Measurements from ENCODE around the gene ANO4.
"Not testable (repeated sequence)": the region's sequence is repeated elsewhere in the genome, so short reads cannot be mapped to it uniquely, and the experiment has no call there.

ANO4 gene

GRCh38 chr12:101042211-101042610, 247.6 kb downstream of the ANO4 start:
- no peak for DNase-seq (ENCODE audit: low read depth in 3 of 3)

DNA sequence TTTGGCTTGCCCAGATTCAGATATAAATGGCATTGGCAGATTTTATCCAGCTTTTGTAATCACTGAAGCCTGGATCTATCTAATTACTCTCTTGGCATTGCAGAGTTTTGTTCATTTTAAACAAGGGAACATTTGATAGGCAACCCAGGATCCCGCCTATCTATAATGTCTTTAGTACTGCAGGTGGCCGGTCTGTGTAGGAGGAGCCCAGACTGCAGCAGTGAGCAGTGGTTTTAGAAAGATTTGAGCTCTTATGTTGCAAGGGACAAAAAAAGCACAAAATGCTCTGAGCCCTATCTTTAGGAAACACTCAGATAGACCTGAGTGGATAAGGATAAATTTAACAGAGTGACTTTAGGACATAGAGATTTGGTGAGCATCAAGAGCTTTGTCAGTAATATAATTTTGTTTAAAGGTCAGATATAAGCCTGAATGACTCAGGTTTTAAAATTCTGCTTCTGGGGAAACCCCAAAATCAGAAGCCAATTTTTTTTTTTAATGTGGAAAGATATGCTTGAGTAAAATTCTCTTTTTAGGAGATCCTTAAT, 250.0 kb downstream of the ANO4 start:
- DNase-seq (ENCODE audit: low read depth in 3 of 3), result no peak

DNA sequence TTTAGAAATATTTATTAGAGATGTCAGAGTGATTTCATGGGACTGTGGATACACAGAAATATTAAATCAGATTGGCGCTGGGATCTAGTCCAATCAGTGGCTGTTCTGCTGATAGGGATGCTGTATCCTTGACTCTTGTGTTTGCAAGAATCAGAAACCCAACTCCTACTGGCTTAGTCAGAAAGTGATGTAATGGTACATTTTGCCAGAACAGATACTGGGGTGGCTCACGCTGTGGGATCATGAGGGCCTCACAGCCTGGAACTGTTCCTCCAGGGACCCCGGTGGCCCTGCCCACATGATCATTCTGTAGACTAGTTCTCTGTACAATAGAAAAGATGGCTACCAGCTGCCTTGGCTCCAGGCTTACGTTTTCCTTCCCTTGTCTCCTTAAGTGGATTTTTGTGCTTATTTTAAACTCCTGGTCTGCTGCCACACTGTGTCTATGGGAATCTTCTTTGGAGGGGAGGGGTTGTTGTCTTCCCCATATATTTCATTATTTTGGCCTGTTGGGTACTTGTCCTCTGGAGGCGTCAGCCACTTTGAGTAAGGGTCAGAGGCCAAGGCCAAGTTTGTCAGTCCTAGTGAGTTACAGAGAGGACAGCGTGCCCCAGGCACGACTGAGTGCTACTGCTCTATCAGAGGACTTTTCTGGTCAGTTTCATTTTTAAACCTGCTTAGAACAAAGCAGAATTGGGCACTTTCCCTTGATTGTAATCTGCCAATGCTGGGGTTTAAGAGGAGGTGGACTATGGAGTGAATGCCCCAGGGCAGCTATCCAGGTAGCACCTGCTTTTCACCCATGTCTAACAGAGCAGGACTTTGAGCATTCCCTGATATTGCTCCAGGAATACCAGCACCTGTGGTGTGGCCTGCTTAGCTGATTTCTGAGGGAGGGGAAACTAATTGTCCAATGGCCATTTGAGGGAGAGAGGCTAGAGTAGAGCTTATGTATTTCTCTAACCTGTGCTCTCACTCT, 251.2 kb downstream of the ANO4 start:
- DNase-seq (ENCODE audit: low read depth in 3 of 3), result no peak

GRCh38 chr12:101047652-101048051, 253.1 kb downstream of the ANO4 start:
- DNase-seq (ENCODE audit: low read depth in 3 of 3), result no peak

DNA sequence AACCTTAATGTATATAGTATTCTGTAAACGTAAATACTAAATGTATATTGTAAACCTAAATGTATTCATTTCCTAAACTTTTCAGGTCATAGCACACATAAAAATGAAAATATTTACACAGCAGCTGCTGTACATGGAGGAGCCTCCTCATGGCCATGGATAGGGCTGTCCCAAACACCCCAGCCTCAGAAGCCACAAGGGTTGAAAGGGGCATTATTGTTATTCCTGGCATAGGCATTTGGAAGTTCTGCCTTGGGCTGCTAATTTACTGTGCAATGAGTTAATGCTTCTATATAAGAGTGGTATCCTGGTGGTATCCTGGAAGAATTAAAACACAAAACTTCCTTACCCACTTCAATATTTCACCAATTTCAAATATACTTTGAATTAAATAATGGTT, 256.1 kb downstream of the ANO4 start:
- no peak for DNase-seq (ENCODE audit: low read depth in 3 of 3)

GRCh38 chr12:101051151-101051550, 256.6 kb downstream of the ANO4 start:
- DNase-seq (ENCODE audit: low read depth in 3 of 3), result no peak

- DNase-seq (ENCODE audit: low read depth in 3 of 3), result no peak
Measured at GRCh38 chr12:101051901-101052550, 257.4 kb downstream of the ANO4 start.

- DNase-seq (ENCODE audit: low read depth in 3 of 3), result no peak
Measured at GRCh38 chr12:101053203-101053602, 258.6 kb downstream of the ANO4 start.

DNA sequence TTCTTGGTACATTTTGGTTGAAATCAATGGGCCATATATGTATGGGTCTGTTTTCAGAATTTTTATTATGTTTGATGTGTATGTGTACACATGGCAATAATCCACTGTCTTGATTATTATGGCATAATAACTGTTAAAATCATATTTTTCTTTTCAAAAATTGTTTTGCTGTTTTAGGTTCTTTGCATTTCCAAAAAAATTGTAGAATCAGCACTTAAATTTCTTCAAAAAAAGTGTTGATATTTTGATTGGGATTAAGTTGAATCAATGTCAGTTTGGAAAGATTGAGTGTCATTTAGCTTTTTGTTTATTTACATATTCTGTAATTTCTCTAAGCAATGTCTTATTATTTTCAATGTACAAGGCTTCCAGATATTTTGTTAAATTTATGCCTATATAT, 261.4 kb downstream of the ANO4 start:
- no peak for DNase-seq (ENCODE audit: low read depth in 3 of 3)

DNA sequence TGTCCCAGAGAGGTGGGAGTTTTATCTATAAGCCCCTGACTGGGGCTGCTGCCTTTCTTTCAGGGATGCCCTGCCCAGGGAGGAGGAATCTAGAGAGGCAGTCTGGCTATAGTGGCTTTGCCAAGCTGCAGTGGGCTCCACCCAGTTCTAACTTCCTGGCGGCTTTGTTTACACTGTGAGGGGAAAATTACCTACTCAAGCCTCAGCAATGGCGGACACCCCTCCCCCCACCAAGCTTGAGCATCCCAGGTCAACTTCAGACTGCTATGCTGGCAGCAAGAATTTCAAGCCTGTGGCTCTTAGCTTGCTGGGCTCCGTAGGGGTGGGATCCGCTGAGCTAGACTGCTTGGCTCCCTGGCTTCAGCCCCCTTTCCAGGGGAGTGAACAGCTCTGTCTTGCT, 267.9 kb downstream of the ANO4 start:
- DNase-seq (ENCODE audit: low read depth in 3 of 3), result not testable (repeated sequence)

DNA sequence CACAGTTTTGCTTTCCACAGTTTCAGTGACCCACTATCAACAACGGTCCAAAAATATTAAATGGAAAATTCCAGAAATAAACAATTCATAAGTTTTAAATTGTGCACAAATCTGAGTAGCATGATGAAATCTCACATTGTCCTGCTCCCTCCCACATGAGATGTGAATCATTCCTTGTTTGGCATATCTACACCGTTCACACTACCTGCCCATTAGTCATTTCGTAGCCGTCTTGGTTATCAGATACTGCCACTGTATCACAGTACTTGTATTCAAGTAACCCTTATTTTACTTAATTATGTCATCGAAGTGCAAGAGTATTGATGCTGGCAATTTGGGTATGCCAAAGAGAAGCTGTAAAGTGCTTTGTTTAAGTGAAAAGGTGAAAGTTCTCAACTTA, 270.1 kb downstream of the ANO4 start:
- DNase-seq (ENCODE audit: low read depth in 3 of 3), result no peak

GRCh38 chr12:101066489-101066888, 271.9 kb downstream of the ANO4 start:
- DNase-seq (ENCODE audit: low read depth in 3 of 3), result no peak

- no peak for DNase-seq (ENCODE audit: low read depth in 3 of 3)
Measured at GRCh38 chr12:101068402-101068801, 273.8 kb downstream of the ANO4 start.

DNA sequence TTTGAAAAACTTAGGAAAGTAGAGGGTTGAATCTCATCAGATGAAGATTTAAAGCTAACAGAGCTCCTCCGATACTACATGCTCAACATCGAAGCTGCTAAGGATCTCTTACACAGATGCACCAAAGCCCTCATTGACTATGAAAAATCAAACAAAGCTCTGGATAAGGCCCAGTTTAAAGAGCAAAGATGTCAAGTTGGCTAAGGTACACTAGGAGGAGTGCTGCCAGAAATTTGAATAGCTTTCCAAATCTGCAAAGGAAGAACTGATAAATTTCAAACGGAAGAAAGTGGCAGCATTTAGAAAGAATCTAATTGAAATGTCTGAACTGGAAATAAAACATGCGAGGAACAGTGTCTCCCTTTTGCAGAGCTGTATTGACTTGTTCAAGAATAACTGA, 274.3 kb downstream of the ANO4 start:
- DNase-seq (ENCODE audit: low read depth in 3 of 3), result no peak

DNA sequence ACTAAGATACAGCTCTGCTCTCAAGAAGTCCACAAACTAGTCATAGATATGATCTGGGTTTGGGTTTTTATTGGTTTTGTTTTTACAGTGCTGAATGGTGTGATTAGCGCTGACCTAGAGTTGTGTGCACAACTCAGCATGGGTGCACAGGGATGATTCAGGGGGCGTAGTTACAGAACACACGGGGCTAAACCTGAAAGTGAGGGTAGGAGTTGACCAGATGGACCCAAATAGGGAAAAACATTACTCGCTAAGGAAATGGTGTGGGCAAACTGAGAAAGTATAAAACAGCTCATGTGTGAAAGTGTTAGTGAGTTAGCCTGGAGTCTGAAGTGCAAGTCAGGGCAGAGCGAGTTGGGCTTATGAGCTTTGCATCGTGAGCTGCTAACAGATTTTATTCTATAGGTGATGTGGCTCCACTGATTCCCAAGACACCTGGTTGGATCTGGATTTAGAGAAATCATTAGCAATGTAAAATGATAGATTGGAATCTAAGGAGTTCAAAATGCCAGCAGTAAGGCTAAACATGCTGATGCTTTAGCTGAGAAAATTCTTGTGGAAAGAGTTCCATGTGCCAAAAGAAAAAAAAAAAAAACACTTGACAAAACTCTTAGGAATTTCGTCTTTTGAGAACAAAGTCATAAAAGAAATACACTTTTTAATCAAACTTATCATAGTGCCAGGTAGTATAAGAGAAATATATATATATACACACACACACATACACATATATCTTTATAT, 280.5 kb downstream of the ANO4 start:
- no peak for DNase-seq (ENCODE audit: low read depth in 3 of 3)

- DNase-seq (ENCODE audit: low read depth in 3 of 3), result no peak
Measured at GRCh38 chr12:101076921-101077320, 282.3 kb downstream of the ANO4 start.

- no peak for DNase-seq (ENCODE audit: low read depth in 3 of 3)
Measured at GRCh38 chr12:101077791-101078528, 283.4 kb downstream of the ANO4 start.

DNA sequence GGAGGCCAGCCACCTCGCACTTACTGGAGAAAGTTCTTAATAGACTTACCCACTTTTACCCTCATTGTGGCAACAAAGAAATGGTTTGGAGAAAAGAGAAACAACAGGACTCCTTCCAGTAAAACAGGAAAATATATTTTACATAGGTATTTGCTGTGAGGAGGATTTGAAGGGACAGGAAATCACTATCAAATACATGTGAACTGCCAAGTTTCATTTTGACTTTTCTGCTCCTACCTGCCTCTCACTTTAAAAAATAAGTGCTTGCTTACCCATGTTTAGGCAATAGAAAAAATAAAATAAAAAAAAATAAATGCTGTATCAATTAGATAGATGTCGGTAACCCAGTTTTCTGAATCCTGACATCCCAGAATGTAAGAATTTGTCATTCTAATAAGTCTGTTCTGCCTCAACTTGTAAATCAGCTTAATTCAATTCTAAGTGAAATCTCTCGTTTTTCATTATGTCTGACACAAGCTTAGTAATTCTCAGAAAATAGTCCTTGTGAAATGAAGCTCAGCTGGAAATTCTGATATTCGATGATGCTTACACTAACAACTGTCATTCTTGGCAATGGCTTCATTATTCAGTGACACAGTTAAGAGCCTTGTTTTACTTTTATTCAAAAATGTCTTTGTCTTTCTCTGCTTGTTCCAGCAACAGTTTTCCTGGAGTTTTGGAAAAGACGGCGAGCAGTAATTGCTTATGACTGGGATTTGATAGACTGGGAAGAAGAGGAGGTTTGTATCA, 284.1 kb downstream of the ANO4 start:
- DNase-seq (ENCODE audit: low read depth in 3 of 3), result no peak

GRCh38 chr12:101082706-101083105, 288.1 kb downstream of the ANO4 start:
- no peak for DNase-seq (ENCODE audit: low read depth in 3 of 3)

GRCh38 chr12:101086490-101087135, 292.0 kb downstream of the ANO4 start:
- no peak for DNase-seq (ENCODE audit: low read depth in 3 of 3)
